SW480 (cell line): Measurements from ENCODE around the gene EPHA4.

Source experiments
- DNase-seq: peaks from one replicate; pipeline ENCODE4 v3.0.0-alpha.2; 2016; ENCODE audit warnings: low spot score

Gene EPHA4

GRCh38 chr2:221473451-221473850 is 98.7 kb downstream of the EPHA4 start:
- DNase-seq = no peak

- no peak for DNase-seq
These were observed 103.8 kb downstream of the EPHA4 start for GRCh38 chr2:221468317-221468716.

- no peak for DNase-seq
These were observed 104.5 kb downstream of the EPHA4 start for GRCh38 chr2:221467610-221468009.

DNA sequence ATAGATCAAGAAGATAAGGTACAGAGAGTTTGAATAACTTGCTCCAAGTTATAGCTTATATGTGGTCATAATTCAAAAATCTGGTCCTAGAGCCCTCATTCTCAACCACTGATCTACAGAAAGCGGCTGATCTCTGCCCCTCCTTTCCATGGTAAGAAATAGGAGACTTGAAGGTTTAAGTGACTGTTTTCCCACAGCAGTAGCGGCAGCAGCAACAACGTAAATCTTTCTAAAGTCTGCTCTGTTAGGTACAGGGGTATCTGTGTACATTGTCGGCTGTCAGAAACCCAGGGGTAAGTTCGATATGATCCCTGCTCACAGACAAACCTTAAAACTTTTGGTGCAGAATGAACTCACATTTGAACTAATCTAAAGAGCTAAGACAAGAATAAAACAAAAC is 105.4 kb downstream of the EPHA4 start:
- DNase-seq = no peak

DNA sequence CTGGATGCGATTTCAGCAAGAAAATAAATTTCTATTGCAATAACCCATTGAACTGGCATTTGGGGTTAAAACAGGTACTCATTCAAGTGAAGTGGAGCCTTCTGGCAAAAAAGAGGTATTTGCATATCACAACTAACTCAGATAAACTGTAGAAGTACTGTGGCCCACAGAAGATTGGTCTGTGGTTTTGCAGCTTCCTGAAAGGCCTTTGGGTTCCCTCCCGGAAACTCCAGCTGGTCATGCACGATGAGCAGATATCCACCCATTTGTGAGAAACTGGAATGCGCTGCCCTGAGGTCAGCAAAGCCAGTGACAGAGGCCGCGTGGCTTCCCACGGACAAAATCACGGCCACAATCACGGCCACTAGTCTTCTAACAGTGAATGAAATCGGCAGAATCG is 106.3 kb downstream of the EPHA4 start:
- peak; percentile 9 for DNase-seq

GRCh38 chr2:221464971-221465370 is 107.1 kb downstream of the EPHA4 start:
- DNase-seq = no peak

- no peak for DNase-seq
These were observed 108.7 kb downstream of the EPHA4 start for GRCh38 chr2:221463241-221463896.

DNA sequence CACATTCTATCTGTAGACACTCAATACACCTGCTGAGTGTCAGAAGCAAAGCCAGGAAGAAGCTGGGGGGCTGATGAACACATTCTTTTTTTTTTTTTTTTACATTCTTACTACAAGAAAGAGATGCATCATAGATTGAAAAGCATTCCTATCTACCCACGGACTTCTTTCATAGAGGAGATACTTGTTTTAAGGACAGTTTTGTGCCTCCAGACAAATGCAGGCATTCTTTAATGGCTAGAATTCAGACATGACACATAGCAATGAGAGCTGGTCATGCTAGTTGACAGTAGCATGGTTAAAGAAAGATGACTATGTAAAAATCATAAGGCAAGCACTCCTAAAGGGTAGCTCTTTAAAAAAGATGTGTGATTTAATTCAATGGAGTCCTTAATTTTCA is 110.2 kb downstream of the EPHA4 start:
- peak; percentile 20 for DNase-seq

- DNase-seq = no peak
These were observed 112.0 kb downstream of the EPHA4 start for GRCh38 chr2:221460136-221460535.

DNA sequence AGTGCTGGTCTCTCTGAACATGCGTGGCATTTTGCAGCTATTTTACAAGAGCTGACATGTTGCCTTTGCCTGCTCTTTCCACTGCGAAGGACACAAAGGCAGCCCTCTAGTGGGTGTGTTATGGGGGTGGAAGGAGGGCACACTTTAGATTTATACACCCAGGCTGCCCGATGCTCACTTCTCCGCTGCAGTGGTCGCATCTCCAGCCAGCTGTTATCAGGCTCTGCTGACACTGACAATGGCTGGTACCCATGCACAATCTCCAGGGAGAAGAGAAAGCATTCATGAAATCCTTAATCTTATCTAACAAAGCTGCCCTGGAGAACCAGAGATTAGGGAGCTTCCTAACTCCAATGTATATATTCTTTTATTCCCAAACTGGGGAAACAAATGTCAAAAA is 113.5 kb downstream of the EPHA4 start:
- no peak for DNase-seq

DNA sequence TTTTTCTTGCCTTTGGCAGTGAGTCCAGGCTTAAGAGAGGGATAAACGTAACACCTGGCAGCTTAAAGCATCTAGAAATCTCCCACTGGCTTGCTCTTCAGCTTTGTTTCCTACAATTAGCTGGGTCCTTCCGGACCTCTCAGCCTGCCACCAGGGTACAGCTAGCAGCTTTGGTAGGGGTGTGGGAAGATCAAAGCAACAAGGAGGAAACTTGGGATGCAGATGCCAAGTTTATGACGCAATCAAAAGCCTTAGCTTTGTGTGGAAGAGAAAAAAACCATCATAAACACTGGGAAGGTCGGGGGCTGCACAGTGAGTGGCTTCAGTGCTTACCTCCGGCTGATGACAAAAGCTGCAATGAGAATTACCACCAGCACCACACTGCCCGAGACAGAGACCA is 116.9 kb downstream of the EPHA4 start:
- peak; percentile 92 for DNase-seq

DNA sequence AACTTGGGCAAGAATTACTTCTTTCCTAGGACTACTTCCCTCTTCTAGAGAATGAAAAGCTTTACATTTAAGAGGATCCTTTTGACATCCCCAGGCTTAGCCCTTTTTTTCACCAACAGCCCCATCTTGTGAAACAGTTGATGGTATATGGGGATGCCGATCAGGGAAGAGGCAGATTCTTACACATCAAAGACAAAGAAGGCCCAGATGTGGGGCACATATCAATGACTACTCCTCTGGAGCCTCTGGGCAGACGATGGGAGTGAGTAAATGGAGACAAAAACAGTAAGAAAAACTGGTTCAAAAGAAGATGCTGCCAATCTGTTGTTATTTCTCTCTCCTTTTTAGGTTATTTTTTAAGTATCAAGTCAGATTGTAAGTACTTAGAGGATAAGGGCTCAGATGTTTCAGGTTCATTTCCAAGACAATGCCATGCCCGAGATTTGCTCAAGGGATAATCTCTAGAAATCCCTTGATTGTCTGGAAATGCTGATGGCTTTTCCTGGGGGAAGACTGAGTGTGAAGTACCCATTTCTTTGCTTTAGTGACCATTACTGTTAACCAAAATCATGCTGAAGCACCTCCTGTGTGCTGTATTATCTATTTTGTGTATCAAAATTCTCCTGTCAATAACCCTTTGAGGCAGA is 117.5 kb downstream of the EPHA4 start:
- no peak for DNase-seq

- DNase-seq = no peak
These were observed 120.0 kb downstream of the EPHA4 start for GRCh38 chr2:221451862-221452788.

DNA sequence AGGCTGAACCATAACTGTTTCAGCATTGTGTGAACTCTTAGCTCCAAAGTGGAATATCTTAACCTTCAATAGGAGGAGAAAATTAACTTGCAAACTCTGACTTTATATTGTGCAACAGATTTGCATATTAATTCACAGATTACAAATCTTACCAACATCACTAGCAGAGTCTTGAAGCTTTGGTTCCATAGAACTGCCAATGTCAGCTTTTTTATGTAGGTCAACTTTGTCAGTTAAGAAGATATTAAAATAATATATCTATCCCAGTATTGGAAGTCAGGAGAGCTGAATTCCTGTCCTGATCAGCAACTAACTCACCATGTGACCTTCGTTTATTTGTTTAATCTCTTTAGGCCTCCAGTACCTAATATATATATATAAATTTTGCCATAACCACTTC is 121.8 kb downstream of the EPHA4 start:
- no peak for DNase-seq

- DNase-seq = no peak
These were observed 122.7 kb downstream of the EPHA4 start for GRCh38 chr2:221449406-221449805.

DNA sequence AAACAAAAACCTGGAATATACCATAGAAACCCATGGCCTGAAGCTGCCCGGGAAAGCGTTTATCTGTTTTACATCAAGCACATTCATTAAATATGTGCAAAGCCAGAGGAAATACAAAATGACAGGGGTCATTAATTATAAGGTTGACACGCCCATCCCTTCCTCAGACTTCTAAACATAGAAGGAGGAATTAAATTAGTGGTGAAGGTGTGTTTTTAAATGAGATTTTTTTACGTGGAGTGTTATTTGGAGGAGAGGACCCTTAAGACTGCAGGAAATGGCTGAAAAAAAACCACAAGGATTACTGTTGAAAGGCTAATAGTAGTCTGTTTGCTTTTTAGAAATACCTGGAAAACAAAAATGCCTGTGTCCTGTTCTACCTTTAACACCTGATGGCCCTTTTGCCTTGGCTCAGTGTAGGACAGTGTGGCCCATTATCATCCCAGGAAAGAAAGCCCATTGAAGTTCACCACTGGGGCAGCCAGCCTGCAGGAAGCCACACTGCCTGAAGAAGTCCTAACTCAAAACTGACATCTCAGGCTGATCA is 123.2 kb downstream of the EPHA4 start:
- DNase-seq = no peak

DNA sequence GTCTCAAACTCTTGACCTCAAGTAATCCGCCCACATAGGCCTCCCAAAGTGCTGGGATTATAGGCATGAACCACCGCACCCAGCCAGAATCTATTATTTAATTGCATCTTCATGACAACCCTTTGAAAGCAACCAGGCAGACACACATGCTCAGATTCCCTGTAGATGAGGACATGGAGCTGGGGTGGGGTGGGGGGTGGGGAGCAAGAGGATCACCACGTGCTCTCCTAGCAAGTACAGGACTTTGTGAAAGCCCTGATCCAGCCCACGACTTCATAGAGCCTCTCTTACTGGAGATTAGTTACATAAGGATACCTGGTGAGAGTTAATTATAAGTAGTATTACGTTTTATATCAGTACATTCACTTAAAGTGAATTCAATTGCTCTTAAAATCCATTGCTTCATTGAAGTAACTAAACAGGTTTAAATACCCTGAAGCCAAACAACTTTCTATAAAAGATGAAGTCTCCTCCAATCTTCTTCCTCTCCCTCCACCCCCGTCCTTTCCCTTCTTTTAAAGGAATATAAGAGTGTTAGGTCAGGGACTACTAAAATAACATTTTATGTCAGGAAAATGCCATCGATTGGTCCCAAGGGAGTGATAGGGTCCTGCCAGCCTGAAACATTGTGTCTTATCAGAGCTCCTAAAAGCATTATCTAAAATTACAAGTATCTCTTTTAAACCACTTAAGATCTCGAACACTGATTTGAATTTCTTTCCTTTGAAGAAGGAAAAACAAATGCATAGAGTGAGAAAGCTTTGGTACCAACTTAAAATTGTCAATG is 123.9 kb downstream of the EPHA4 start:
- DNase-seq = no peak

- no peak for DNase-seq
These were observed 124.8 kb downstream of the EPHA4 start for GRCh38 chr2:221447310-221447709.

DNA sequence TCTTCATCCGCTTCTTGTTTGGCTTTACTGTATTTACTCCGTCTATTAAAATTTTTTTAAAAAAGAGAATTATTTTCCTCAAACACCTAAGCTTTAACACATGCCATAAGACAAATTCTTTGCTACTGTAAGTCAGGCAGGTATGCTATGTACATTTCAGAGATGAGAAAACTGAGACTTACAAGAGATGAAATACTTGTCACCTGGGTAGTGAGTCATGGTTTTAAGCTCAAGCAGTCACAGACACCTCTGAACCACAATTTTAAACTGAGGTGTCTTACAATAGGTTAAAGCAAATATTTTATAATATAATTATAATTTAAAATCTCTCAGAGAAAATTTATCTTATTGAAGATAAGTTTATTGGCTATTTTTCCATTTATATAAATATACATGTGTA is 126.0 kb downstream of the EPHA4 start:
- no peak for DNase-seq

DNA sequence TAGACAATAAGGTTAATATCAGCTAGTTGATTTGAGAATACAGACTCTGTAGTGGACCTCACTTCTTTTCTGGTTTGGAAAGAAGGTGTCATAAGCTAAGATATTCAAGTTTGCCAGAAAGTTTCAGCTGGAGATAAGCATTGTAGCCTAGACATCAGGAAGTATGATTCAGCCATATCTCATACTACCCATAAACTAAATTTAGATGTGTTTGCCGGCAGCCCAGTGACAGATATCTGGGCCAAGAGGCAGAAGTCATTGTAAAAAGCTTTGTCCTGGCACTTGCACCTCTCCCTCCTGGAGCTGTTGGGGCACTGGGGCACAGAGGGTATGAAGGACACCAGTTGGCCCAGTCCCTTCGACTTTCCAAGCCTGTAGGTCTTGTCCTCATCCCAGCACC is 128.0 kb downstream of the EPHA4 start:
- no peak for DNase-seq

- no peak for DNase-seq
These were observed 128.5 kb downstream of the EPHA4 start for GRCh38 chr2:221443645-221444044.

- DNase-seq = no peak
These were observed 130.0 kb downstream of the EPHA4 start for GRCh38 chr2:221442128-221442527.
